ENCODE data around the gene KNL1.
"Not testable (repeated sequence)": the region's sequence is repeated elsewhere in the genome, so short reads cannot be mapped to it uniquely, and the experiment has no call there.

The KNL1 gene

GRCh38 chr15:40590667-40591050 lies 3.4 kb upstream of the KNL1 start:
- DNase-seq, result no peak

DNA sequence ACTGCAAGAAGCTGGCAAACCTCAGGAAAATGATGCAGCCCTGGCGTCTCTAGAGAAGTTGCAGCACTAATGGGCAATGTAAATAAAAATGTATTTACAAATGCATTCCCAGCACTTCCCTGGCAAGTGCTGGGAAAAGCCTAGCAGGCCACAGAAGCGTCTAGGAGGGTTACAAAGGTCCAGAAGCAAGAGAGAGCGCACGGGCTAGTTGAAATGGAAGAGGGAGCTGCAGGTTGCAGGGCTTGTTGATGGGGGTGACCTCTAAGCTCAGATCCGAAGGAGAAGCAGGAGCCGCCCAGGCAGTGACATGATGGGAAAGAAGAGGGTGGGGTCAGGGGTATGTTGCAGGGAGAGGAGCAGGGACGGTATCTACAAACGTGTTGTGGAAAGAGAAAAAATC lies 2.7 kb upstream of the KNL1 start:
- DNase-seq, result no peak

GRCh38 chr15:40593165-40593564 lies 884 bp upstream of the KNL1 start:
- DNase-seq, result no peak

DNA sequence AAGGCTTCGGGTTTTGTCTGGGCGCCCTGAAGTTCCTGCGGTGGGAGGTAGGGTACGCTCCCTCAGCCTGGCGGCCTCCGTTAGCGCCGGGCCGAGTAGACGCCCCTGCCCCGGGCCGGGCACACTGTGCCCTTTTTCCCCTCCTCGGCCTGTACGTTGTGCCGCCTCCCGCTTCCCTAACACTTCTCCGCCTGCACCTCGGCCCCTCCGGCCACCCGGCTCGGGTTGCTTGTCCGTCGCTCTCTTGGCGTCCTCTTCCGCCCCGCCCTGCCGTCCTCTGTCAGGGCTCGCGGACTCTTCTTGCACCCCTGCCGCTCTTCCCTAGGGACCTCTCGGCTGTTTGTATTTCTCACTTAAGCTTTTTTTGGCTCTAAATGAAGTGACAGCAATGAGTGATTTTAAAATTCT lies 384 bp downstream of the KNL1 start:
- DNase-seq, result peak; percentile 83

DNA sequence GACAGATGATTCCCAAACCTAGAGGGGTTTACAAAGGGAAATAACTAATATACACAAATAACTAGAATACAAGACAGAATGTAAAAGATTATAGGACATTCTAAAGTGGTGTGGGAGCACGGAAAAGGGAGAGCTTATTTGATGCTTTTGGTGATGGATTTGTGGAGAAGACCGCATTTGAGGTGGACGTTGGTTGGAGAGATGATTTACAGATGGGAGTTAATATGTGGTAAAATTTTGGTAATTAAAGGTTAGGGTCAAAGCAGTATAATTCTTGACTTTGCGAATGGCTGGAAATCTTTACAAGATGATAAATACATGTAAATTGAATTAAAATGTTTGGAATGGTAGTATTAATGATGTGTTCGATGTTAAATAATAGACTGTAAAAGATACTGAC lies 1.2 kb downstream of the KNL1 start:
- DNase-seq, result no peak

DNA sequence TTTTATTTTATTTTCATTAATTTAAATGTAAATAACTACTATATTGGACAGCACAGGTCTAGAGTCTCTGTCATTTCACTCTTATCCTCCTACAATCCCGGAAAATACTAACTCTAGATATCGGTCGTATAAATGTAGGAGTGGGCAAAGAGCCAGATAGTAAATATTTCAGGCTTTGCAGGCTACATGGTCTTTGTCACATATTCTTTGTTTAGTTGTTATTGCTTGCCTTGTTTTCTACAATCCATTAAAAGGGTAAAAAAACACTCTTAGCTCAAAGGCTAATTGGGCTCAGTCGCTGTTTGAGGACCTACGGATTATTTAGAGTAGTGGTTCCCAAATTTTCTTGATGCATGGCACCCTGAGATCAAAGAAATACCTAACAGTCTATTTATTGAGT lies 1.7 kb downstream of the KNL1 start:
- no peak for DNase-seq

DNA sequence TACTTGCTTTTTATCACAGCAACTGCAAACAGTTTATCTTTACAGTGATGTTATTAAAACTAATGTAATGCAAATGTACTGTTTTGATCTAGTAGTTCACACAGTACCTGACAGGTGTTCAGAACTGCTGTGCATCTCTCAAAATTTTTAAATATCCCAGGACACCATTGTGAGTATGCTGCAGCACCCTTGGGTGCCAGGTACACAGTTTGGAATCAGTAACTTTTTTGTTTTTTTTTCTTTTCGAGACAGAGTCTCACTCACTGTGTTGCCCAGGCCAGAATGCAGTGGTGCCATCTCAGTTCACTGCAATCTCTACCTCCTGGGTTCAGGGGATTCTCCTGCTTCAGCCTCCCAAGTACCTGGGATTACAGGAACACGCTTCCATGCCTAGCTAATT lies 3.0 kb downstream of the KNL1 start:
- no peak for DNase-seq

GRCh38 chr15:40598126-40598525 lies 4.1 kb downstream of the KNL1 start:
- no peak for DNase-seq

GRCh38 chr15:40598672-40599071 lies 4.6 kb downstream of the KNL1 start:
- no peak for DNase-seq

DNA sequence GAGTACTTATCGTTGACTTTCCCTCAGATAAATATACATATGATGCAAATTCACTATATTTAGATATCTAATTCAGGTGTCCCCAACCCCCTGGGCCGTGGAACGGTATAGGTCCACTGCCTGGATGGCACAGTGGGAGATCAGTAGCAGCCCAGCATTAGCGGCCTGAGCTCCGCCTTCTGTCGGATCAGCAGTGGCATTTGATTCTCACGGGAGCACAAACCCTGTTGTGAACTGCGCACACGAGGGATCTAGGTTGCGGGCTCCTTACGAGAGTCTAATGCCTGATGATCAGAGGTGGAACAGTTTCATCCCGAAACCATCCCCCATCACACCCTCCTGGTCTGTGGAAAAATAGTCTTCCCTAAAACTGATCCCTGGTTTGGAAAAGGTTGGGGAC lies 6.9 kb downstream of the KNL1 start:
- no peak for DNase-seq

DNA sequence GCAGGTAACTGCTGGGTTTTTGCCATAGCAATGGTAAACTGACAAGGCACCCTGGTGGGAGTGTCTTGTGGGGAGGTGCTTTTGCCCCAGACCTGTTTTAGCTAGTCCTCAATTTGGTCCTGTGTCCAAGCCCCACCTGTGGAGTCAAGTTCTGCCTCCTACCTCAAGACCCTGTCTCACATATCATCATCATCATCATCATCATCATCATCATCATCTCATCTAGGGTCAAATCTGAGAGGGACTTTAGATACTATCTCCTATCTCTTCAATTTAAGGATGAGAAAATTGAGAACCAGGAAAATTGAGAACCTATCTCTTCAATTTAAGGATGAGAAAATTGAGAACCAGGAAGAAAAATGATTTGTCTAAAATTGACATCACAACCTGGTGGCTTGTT lies 9.9 kb downstream of the KNL1 start:
- DNase-seq, result no peak

DNA sequence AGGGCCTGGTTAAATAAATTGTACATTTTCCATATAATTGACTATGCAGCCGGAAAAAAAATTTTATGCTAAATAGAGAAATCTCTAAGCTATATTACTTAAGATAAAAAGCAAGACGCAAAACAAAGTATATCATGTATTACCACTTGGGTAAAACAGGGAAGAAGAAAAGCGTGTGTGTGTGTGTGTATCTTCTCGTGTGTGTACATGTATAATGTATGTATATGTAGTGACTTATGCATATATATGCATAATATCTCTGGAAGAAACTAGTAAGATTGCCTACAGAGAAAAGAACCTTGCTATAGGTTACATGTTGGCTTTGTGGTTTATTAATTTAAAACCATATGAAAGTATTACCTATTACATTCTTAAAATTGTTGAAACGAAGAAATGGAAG lies 19.0 kb downstream of the KNL1 start:
- no peak for DNase-seq

- no peak for DNase-seq
Measured at GRCh38 chr15:40618023-40618422, 24.0 kb downstream of the KNL1 start.

DNA sequence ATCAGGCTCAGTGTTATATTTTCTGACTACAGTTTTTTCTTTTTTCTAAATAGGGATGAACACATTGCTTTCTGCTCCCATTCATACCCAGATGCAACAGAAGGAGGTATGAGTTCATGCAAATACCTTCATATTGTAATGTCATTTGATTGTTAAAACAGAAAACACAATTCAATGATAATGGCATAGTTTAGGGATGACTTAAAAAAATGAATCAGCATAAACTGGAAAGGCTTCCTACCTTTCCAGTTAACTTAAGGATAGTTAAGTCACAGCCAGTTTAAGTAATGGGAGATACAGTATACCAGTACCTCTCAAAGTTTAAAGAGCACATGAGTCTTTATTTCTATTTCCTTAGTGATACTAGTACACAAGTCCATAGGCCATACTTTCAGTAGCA lies 24.9 kb downstream of the KNL1 start:
- no peak for DNase-seq

- DNase-seq, result no peak
Measured at GRCh38 chr15:40623361-40623760, 29.3 kb downstream of the KNL1 start.

- no peak for DNase-seq
Measured at GRCh38 chr15:40630313-40630712, 36.3 kb downstream of the KNL1 start.

DNA sequence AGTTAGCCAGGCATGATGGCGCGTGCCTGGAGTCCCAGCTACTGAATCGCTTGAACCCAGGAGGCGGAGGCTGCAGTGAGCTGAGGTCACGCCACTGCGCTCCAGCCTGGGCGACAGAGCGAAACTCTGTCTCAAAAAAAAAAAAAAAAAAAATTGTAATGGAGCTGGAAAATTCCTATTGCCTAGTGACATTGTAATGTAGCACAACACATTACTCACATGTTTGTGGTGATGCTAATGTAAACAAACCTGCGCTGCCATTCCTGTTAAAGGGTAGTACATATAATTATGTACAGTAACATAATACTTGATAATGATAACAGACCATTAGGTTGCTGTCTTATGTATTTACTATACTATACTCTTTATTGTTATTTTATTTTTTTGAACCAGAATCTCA lies 39.1 kb downstream of the KNL1 start:
- no peak for DNase-seq

- DNase-seq, result no peak
Measured at GRCh38 chr15:40637221-40637745, 43.2 kb downstream of the KNL1 start.

DNA sequence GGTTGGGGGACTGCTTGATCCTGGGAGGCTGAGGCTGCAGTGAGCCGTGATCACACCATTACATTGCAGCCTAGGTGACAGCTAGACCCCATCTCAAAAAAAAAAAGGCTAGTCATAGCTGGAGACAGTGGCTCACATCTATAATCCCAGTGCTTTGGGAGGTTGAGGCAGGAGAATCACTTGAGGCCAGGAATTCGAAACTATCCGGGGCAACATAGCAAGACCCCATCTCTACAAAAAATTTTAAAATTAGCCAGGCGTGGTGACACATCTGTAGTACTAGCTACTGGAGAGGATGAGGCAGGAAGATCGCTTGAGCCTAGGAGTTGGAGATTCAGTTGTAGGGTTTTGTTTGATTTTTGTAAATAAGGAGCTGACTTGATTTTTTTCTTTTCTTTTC lies 45.6 kb downstream of the KNL1 start:
- no peak for DNase-seq

DNA sequence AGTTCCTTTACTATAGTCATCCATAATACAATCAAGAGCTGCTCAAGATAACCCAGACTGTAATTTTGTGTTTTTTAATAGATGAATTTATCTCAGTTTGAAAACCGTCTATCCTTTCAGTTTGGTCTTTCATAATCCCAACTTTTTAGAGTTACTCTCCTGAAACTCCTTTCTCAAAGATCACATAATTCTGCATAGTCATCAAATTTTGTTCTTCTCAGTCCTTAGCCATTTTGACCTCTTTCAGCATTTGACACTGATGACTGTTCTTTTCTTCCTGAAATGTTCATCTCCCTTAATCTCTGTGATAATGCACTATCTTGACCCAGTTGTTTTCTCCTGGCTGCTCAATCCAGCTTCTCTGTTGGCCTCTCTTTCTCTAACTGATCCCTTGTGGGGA lies 53.5 kb downstream of the KNL1 start:
- DNase-seq, result no peak

DNA sequence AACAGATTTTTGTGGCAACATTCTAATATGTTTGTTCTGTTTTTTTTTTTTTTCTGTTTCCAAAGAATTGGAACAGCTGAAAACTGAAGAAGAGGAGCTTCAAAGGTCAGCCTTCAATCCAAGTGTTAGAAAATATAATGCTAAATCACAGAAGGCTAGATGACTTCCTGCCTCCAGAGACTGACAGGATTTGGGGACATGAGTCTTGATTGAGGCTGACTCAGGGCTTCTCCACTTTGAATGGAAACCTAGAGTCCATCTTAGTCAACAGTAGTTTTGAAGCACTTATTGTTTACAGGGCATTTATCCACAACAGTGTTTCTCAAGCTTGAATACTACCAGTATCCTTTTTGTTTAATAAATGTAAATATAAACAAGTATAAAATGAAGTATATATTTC lies 56.4 kb downstream of the KNL1 start:
- DNase-seq, result no peak

GRCh38 chr15:40660686-40661085 lies 66.6 kb downstream of the KNL1 start:
- DNase-seq, result no peak

DNA sequence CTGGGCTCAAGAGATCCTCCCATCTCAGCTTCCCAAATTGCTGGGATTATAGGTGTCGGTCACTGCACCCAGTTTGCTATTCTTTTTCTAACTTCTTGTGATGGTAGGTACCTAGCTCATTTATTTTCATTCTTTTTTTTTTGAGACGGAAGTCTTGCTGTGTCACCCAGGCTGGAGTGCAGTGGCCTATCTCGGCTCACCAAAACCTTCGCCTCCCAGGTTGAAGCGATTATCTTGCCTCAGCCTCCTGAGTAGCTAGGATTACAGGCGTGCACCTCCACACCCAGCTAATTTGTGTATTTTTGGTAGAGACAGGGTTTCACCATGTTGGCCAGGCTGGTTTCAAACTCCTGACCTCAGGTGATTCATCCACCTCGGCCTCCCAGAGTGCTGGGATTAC lies 70.9 kb downstream of the KNL1 start:
- no peak for DNase-seq

- not testable (repeated sequence) for DNase-seq
Measured at GRCh38 chr15:40676290-40676689, 82.2 kb downstream of the KNL1 start.

GRCh38 chr15:40676906-40677305 lies 82.9 kb downstream of the KNL1 start:
- DNase-seq, result not testable (repeated sequence)

- DNase-seq, result no peak
Measured at GRCh38 chr15:40680151-40680550, 86.1 kb downstream of the KNL1 start.

All from right hindlimb (tissue), 1 donor.